GM12872 (cell line): ENCODE data around the gene ZC2HC1B.

ENCODE experiments used
- CTCF ChIP-seq: IDR thresholded peaks from 3 replicates; pipeline ENCODE4 v1.5.1; 2011; ENCODE audit warnings: low read depth, mild to moderate bottlenecking, low read length, moderate library complexity; ENCODE audit not compliant: insufficient read depth

The ZC2HC1B gene

GRCh38 chr6:143901885-143902750, 37.8 kb downstream of the ZC2HC1B start:
- TF ChIP-seq CTCF = no peak

- no peak for TF ChIP-seq CTCF
These were observed 38.6 kb downstream of the ZC2HC1B start for GRCh38 chr6:143902827-143903226.

- TF ChIP-seq CTCF = no peak
These were observed 46.8 kb downstream of the ZC2HC1B start for GRCh38 chr6:143911028-143911427.

DNA sequence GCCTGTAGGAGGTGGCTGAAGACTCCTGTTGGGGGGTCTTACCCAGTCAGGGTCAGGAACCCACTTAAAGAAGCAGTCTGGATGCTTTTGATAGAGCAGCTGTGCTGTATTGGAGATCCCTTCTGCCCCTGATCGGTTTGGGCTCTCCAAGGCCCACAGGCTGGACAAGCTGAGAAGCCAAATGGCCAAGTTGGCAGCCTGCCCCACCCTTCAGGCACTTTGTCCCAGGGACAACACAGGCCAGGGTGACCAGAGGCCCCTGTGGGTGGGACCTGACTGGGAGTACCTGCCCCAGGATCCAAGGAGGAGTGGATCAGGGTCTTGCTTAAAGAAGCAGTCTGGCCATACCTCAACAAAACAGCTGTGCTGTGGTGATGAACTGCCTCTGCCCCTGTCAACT, 48.4 kb downstream of the ZC2HC1B start:
- TF ChIP-seq CTCF = no peak

GRCh38 chr6:143928853-143929252, 64.6 kb downstream of the ZC2HC1B start:
- TF ChIP-seq CTCF = no peak

GRCh38 chr6:143929975-143930374, 65.7 kb downstream of the ZC2HC1B start:
- no peak for TF ChIP-seq CTCF

DNA sequence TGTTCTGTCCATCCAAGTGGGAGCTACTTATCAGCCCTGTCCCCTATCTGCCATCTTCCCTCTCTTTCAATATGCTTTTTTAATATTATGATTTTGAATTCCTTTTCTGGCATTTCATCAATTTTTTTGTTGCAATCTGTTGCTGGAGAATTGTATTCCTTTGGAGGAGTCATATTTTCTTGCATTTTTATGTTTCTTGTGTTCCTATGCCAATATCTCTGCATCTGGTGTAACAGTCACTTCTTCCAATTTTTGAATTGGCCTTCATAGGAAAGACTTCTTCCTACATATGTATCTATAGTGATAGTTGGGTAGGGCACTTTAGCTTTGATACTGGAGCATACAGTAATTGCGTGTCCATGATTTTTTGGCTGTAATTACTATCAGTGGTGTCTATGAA, 70.1 kb downstream of the ZC2HC1B start:
- no peak for TF ChIP-seq CTCF
